HUES6 (cell line): Measurements from ENCODE around the gene ZNF488.

ENCODE experiments used
- H3K27ac ChIP-seq: 2 replicates; pipeline ENCODE4 v1.7.0; 2013; ENCODE audit warnings: low read depth, mild to moderate bottlenecking, low read length, inconsistent platforms
- H3K27me3 ChIP-seq: 2 replicates; pipeline ENCODE4 v1.6.1; 2013; ENCODE audit warnings: low read length; ENCODE audit not compliant: control insufficient read depth, insufficient read depth
- H3K36me3 ChIP-seq: 2 replicates; pipeline ENCODE4 v1.6.1; 2013; ENCODE audit warnings: low read length; ENCODE audit not compliant: control insufficient read depth, insufficient read depth
- H3K4me1 ChIP-seq: 2 replicates; pipeline ENCODE4 v1.6.1; 2013; ENCODE audit warnings: low read length; ENCODE audit not compliant: control insufficient read depth, insufficient read depth
- H3K4me3 ChIP-seq: 2 replicates; pipeline ENCODE4 v1.5.1; 2013; ENCODE audit warnings: low read depth, low read length
- H3K9ac ChIP-seq: one replicate; pipeline ENCODE4 v1.6.1; 2013; ENCODE audit warnings: mild to moderate bottlenecking, low read length
- H3K9me3 ChIP-seq: 2 replicates; pipeline ENCODE4 v1.6.1; 2013; ENCODE audit warnings: low read depth, low read length; ENCODE audit not compliant: control insufficient read depth, insufficient read depth

Gene ZNF488

GRCh38 chr10:47370878-47371277 is 13.2 kb downstream of the ZNF488 start:
- no peak overlapping the region for H3K27ac ChIP-seq
- no peaks in the 10 kb centered on the region for H3K9me3 ChIP-seq
- no peaks in the 10 kb centered on the region for H3K27me3 ChIP-seq
- H3K9ac ChIP-seq, result no peak overlapping the region
- H3K36me3 ChIP-seq, result peaks cover 5% of the 10 kb centered on the region; the same call in 1 of the 2 replicates
- peaks cover 12% of the 10 kb centered on the region; the same call in 1 of the 2 replicates for H3K4me1 ChIP-seq
- H3K4me3 ChIP-seq, result no peak overlapping the region

- Histone ChIP-seq H3K27ac (no peak overlapping the region), H3K9me3 (no peaks in the 10 kb centered on the region), H3K27me3 (no peaks in the 10 kb centered on the region), H3K4me3 (no peak overlapping the region), H3K36me3 (peaks cover 5% of the 10 kb centered on the region; the same call in 1 of the 2 replicates), H3K9ac (no peak overlapping the region), H3K4me1 (peaks cover 12% of the 10 kb centered on the region; the same call in 1 of the 2 replicates)
Measured at GRCh38 chr10:47370015-47370767, 13.9 kb downstream of the ZNF488 start.

DNA sequence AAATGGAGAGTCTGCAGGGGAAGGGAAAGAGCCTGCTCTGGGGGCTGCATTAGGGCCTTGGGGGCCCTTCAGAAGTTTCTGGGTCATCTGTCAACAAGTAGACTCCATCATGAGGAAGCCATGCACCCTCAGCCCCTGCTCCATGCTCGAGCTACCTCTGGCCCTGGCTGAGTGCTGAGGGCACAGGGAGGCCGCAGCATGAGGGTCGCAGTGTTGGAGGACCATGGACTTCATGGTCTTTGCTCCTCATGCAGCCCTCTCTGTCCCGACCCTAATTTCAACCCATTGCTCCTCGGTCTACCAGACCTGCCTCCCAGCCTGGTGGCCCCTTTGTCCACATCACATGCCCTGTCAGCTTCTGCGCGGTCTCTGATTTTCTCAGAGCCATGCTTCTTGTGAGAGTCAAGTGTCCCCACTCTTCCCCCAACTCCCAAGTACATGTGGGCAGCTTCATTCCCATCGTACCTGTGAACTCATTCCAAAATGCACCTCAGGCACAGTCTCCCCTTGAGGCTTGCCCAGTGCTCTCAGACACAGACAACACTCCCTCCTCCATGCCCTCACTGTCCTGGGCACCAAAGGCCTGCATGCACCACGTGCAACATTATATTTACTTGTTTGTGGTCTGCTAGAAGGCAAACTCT is 14.7 kb downstream of the ZNF488 start:
- H3K9ac ChIP-seq, result no peak overlapping the region
- H3K9me3 ChIP-seq, result no peaks in the 10 kb centered on the region
- no peak overlapping the region for H3K27ac ChIP-seq
- H3K27me3 ChIP-seq, result no peaks in the 10 kb centered on the region
- peaks cover 5% of the 10 kb centered on the region; the same call in 1 of the 2 replicates for H3K36me3 ChIP-seq
- H3K4me3 ChIP-seq, result no peak overlapping the region
- H3K4me1 ChIP-seq, result peaks cover 16% of the 10 kb centered on the region

GRCh38 chr10:47368431-47369180 is 15.5 kb downstream of the ZNF488 start:
- no peak overlapping the region for H3K4me3 ChIP-seq
- no peak overlapping the region for H3K27ac ChIP-seq
- peaks cover 5% of the 10 kb centered on the region; the same call in 1 of the 2 replicates for H3K36me3 ChIP-seq
- H3K4me1 ChIP-seq, result peaks cover 18% of the 10 kb centered on the region
- no peak overlapping the region for H3K9ac ChIP-seq
- no peaks in the 10 kb centered on the region for H3K9me3 ChIP-seq
- no peaks in the 10 kb centered on the region for H3K27me3 ChIP-seq

GRCh38 chr10:47367646-47368045 is 16.4 kb downstream of the ZNF488 start:
- Histone ChIP-seq H3K27me3 (no peaks in the 10 kb centered on the region), H3K36me3 (peaks cover 5% of the 10 kb centered on the region; the same call in 1 of the 2 replicates), H3K9me3 (no peaks in the 10 kb centered on the region), H3K4me1 (peaks cover 14% of the 10 kb centered on the region), H3K27ac (no peak overlapping the region), H3K9ac (no peak overlapping the region), H3K4me3 (no peak overlapping the region)

GRCh38 chr10:47366731-47367460 is 17.2 kb downstream of the ZNF488 start:
- H3K4me1 ChIP-seq, result peaks cover 6% of the 10 kb centered on the region
- no peaks in the 10 kb centered on the region for H3K27me3 ChIP-seq
- H3K36me3 ChIP-seq, result peaks cover 5% of the 10 kb centered on the region; the same call in 1 of the 2 replicates
- no peaks in the 10 kb centered on the region for H3K9me3 ChIP-seq
- no peak overlapping the region for H3K9ac ChIP-seq
- no peak overlapping the region for H3K27ac ChIP-seq
- no peak overlapping the region for H3K4me3 ChIP-seq

DNA sequence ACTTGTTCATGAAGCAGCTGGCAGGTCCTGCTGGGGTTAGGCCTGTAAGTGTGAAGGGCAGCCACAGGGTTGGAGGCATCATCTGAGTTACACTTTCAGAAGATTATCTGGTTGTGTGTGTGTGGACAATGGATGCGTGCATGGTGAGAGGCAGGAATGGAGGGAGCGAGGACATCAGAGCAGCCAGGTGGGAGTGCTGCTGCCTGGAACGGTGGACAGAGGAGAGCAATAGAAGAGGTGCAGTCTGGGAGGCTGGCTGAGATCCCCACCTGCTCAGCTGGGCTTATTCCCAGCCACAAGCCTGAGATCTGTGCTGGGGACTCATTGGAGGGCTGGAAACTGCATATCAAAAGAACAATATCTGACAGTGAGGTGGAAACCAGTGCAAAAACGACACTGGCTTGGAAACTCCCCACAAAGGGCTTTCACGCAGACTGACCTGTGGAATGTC is 17.9 kb downstream of the ZNF488 start:
- Histone ChIP-seq H3K9ac (no peak overlapping the region), H3K9me3 (no peaks in the 10 kb centered on the region), H3K4me3 (no peak overlapping the region), H3K27me3 (no peaks in the 10 kb centered on the region), H3K36me3 (peaks cover 5% of the 10 kb centered on the region; the same call in 1 of the 2 replicates), H3K4me1 (peaks cover 9% of the 10 kb centered on the region), H3K27ac (no peak overlapping the region)

GRCh38 chr10:47365431-47366180 is 18.5 kb downstream of the ZNF488 start:
- Histone ChIP-seq H3K9me3 (no peaks in the 10 kb centered on the region), H3K9ac (no peak overlapping the region), H3K27ac (no peak overlapping the region), H3K4me1 (peaks cover 9% of the 10 kb centered on the region), H3K36me3 (peaks cover 5% of the 10 kb centered on the region; the same call in 1 of the 2 replicates), H3K27me3 (no peaks in the 10 kb centered on the region), H3K4me3 (no peak overlapping the region)

- Histone ChIP-seq H3K9ac (no peak overlapping the region), H3K9me3 (no peaks in the 10 kb centered on the region), H3K4me1 (peaks cover 9% of the 10 kb centered on the region), H3K27ac (no peak overlapping the region), H3K4me3 (no peak overlapping the region), H3K36me3 (peaks cover 5% of the 10 kb centered on the region; the same call in 1 of the 2 replicates), H3K27me3 (no peaks in the 10 kb centered on the region)
Measured at GRCh38 chr10:47364911-47365310, 19.2 kb downstream of the ZNF488 start.

GRCh38 chr10:47364366-47364765 is 19.7 kb downstream of the ZNF488 start:
- H3K4me3 ChIP-seq, result no peak overlapping the region
- peaks cover 9% of the 10 kb centered on the region for H3K4me1 ChIP-seq
- H3K9ac ChIP-seq, result no peak overlapping the region
- H3K36me3 ChIP-seq, result peaks cover 5% of the 10 kb centered on the region; the same call in 1 of the 2 replicates
- H3K27ac ChIP-seq, result no peak overlapping the region
- no peaks in the 10 kb centered on the region for H3K27me3 ChIP-seq
- H3K9me3 ChIP-seq, result no peaks in the 10 kb centered on the region
